ENCODE measurements around the gene TMEM201.
"Not testable (repeated sequence)": the region's sequence is repeated elsewhere in the genome, so short reads cannot be mapped to it uniquely, and the experiment has no call there.

The TMEM201 gene

DNA sequence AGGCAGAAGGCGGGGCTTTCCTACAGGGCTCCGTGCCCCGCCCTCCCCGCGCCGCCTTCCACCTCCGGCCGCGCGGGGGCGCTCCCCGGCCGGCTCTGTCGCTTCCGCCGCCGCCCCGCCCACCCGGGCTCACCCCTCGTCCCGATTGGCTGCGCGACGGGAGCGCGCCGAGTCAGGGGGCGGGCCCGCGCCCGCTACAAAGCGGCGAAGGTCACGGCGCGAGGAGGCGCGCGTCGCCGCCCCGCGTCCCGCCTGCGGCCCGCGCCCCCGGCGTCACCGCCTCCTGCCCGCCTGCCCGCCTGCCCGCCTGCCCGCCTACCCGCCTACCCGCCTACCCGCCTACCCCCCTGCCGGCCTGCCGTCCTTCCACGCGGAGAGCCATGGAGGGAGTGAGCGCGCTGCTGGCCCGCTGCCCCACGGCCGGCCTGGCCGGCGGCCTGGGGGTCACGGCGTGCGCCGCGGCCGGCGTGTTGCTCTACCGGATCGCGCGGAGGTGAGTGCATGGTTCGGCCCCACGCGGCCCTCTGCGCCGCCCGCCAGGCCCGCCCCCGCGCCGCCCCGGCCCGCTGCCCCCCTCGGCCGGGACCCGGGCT lies at the start of gene TMEM201:
Gene TMEM201 (plus strand): TSS at position 361 of the 593 bp plus-strand sequence. CDS start 20 bp downstream, at position 381.
- DNase-seq (ENCODE audit: low spot score) = peak; percentile 92

DNA sequence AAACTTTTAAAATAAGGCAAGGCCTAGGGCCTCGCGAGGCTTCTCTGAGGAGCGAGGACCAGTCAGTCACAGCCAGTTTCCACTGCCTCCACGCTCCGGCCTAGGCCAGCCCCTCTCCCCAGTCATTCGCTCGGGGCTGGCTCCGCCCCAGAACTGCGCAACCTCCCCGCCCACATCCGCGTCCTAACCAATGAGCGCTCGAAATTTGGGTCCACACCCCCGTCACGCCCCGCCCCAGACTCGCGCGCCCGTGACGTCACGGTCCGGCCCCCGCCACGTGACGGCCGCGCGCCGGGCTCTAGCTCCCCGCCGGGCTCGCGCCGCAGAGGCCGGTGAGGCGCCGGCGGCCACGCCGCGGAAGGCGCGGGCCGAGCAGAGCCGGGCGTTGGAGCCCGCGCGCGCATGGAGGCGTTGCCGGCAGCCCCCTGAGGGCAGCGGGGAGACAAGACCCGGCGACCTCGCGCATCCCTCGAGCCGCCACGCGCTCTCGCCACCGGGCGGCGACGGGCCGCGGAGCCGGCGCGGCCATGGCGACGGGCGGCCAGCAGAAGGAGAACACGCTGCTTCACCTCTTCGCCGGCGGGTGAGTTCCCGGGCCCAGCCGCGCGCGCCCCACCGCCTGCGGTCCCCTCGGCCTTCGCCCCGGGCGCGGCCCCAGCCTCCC lies 49.4 kb upstream of the TMEM201 start, which contains the start of gene SLC25A33:
Gene SLC25A33 (plus strand): TSS at position 301 of the 664 bp plus-strand sequence. CDS start 227 bp downstream, at position 528.
- DNase-seq (ENCODE audit: low spot score) = peak; percentile 98

- DNase-seq (ENCODE audit: low spot score) = peak; percentile 32
Observed at GRCh38 chr1:9539829-9540550, 48.7 kb upstream of the TMEM201 start.

GRCh38 chr1:9542430-9542829 lies 46.3 kb upstream of the TMEM201 start:
- peak; percentile 61 for DNase-seq (ENCODE audit: low spot score)

- DNase-seq (ENCODE audit: low spot score) = no peak
Observed at GRCh38 chr1:9544926-9545325, 43.8 kb upstream of the TMEM201 start.

DNA sequence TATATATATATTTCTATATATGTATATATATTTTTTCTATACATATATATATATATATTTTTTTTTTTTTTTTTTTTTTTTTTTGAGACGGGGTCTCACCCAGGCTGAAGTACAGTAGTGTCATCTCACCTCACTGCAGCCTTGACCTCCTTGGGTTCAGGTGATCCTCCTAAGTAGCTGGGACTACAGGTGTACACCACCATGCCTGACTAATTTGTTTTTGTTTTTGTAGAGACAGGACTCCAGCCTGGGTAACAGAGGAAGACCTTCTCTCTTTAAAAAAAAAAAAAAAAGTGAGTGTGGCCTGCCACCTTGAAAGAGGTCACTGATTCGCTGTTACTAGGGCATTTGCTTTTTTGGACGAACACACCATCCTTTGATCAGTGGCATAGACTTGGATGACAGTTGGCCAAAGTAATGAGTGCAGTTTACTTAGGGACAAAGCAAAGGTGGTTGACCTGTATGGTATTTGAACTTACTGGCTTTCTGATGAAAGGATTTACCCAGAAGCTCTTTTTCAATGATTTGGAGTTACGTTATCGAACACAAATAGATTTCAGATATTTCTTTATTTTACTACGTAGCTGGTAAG lies 38.7 kb upstream of the TMEM201 start:
- no peak for DNase-seq (ENCODE audit: low spot score)

DNA sequence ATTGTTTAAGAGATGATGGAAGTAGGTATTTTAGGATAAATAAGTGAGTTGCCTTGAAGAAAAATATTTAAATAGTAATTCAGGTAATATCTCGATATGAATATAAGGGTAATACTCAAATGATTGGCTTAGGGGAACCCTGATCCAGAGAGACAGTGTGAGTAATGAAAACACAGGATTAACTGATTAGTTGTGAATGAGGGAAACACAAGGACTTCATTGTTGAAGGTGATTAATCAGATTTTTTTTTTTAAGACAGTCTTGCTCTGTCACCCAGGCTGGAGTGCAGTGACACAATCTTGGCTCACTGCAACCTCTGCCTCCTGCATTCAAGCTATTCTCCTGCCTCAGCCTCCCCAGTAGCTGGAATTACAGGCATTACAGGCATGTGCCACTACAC lies 36.7 kb upstream of the TMEM201 start:
- no peak for DNase-seq (ENCODE audit: low spot score)

DNA sequence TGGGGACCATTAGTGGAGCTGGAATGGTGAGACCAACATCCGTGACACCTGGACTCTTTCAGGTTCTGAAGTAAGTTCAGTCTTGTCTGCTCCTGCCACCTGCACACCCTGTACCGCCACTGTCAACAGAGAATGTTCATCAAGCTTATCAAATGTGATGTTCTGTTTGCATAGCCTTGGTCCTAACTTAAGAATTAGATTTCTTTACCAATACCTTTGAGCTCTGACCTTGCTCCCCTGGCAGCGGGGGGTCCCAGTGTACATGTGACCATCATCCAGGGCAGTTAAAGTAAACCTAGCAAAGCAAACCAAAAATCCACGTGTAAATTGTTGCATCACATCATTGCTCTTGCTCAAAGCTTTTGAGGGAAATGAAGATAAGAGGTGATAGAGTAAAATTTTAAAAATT lies 35.0 kb upstream of the TMEM201 start:
- DNase-seq (ENCODE audit: low spot score) = no peak

GRCh38 chr1:9555942-9556341 lies 32.8 kb upstream of the TMEM201 start:
- no peak for DNase-seq (ENCODE audit: low spot score)

DNA sequence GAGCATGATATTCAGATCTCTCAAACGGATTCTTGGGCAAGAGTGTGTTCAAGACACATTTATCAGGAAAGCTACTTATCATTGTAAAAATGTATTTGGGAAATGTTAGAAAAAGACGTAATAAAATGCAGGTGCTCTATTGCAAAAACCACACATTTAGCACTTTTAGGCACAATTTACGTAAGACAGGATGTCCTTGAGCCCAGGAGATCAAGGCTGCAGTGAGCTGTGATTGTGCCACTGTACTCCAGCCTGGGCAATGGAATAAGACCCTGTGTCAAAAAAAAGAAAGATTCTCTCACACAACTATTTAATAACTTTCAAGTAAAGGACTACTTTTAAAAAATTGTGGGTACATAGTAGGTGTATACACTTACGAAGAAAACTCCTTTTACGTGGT lies 31.1 kb upstream of the TMEM201 start:
- no peak for DNase-seq (ENCODE audit: low spot score)

DNA sequence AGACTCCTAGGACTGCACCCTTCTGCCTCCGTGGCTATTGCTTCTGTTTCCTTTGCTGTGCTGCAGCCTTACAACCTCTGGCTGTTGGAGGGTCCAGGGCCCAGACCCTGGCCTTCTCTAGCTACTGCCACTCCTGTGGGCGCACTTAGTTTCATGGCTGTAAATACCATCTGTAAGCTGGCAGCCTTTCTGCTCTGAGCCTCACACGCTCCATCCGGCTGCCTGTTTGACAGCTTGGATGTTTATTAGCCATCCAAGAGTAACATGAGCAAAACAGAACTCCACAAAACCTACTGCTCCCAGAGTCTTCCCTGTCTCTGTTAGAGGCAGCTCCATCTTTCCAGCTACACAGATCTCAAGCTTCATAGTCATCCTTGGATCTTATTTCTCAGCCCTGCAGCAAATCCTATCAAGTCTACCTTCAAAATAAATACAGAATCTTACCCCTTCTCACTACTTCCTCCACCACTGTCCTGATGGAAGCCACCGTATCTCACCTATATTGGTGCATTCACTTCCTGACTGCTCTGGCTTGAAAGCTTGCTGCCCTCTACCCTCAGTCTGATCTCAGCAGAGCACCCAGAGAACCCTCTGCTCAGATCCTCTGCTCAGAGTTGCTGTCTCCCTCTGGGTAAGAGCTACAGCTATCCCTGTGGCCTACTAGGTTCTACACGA lies 30.3 kb upstream of the TMEM201 start:
- no peak for DNase-seq (ENCODE audit: low spot score)

- DNase-seq (ENCODE audit: low spot score) = no peak
Observed at GRCh38 chr1:9558946-9559545, 29.7 kb upstream of the TMEM201 start.

- no peak for DNase-seq (ENCODE audit: low spot score)
Observed at GRCh38 chr1:9559673-9560072, 29.0 kb upstream of the TMEM201 start.

- DNase-seq (ENCODE audit: low spot score) = not testable (repeated sequence)
Observed at GRCh38 chr1:9560090-9560489, 28.6 kb upstream of the TMEM201 start.

- peak; percentile 76 for DNase-seq (ENCODE audit: low spot score)
Observed at GRCh38 chr1:9561429-9561828, 27.3 kb upstream of the TMEM201 start.

- no peak for DNase-seq (ENCODE audit: low spot score)
Observed at GRCh38 chr1:9569267-9569666, 19.4 kb upstream of the TMEM201 start.

DNA sequence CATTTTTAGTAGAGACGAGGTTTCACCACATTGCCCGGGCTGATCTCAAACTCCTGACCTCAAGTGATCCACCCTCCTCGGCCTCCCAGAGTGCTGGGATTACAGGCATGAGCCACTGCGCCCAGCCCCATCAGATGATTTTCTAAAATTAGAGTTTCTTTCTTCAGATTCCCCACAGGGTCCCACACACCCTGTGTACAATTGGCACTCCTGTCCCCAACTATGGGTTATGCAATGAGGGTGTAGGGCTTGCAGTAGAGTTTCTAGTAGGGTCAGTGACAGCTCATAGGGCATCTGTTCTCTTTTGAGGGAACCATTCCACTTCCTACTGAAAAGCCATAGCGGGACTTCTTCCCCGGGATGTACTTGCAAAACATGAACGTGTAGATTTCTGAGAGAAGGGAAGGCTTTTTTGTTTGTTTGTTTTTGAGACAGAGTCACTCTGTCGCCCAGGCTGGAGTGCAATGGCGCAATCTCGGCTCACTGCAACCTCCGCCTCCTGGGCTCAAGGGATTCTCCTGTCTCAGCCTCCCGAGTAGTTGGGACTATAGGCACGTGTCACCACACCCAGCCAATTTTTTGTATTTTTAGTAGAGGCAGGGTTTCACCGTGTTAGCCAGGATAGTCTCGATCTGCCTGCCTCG lies 17.7 kb upstream of the TMEM201 start:
- DNase-seq (ENCODE audit: low spot score) = not testable (repeated sequence)

- DNase-seq (ENCODE audit: low spot score) = no peak
Observed at GRCh38 chr1:9573723-9574122, 15.0 kb upstream of the TMEM201 start.

GRCh38 chr1:9575486-9575885 lies 13.2 kb upstream of the TMEM201 start:
- no peak for DNase-seq (ENCODE audit: low spot score)

- DNase-seq (ENCODE audit: low spot score) = no peak
Observed at GRCh38 chr1:9576903-9577302, 11.8 kb upstream of the TMEM201 start.

- no peak for DNase-seq (ENCODE audit: low spot score)
Observed at GRCh38 chr1:9577423-9577822, 11.3 kb upstream of the TMEM201 start.
